HFFc6 (cell line): Measurements from ENCODE around the gene CALML3. TPM values are rescaled to one million over a fixed set of nuclear protein-coding genes. Genes with fewer than 3 reads are reported as not detected.

Experiments
- DNase-seq: peaks from one replicate; pipeline ENCODE4 v3.0.0-alpha.2; 2018
- H3K27ac Mint-ChIP-seq: 2 replicates; pipeline ENCODE4 v1.8.0; 2020; ENCODE audit warnings: mild to moderate bottlenecking, mixed read lengths
- H3K27me3 Mint-ChIP-seq: 2 replicates; pipeline ENCODE4 v1.8.0; 2021; ENCODE audit warnings: mild to moderate bottlenecking, moderate library complexity, mixed read lengths; ENCODE audit not compliant: insufficient read depth
- H3K36me3 Mint-ChIP-seq: 2 replicates; pipeline ENCODE4 v1.8.0; 2021; ENCODE audit warnings: low read depth, mixed read lengths
- H3K4me1 Mint-ChIP-seq: 2 replicates; pipeline ENCODE4 v1.8.0; 2020; ENCODE audit warnings: low read depth, mixed read lengths
- H3K4me3 Mint-ChIP-seq: 2 replicates; pipeline ENCODE4 v1.8.0; 2020; ENCODE audit warnings: mild to moderate bottlenecking, moderate library complexity, mixed read lengths
- H3K9me3 Mint-ChIP-seq: 2 replicates; pipeline ENCODE4 v1.8.0; 2020; ENCODE audit warnings: mild to moderate bottlenecking, mixed read lengths
- total RNA-seq, 6 experiments: library from RNA; stranded (reverse); fragmentation: NEBNext Ultra II Directional; extraction: Animal tissue kit (Norgen Biotek cat#: 25700); gene quantifications; 2 replicates in 1 of 6; 3 replicates in 5 of 6; pipeline ENCODE4 v1.2.3, GENCODE V29; 2021
- TF ChIP-seq, protein P1 (sequence below): fragments of 200-600 bp; sonication (generic); IDR thresholded peaks from 2 replicates; pipeline ENCODE4 v1.5.0; 2021; ENCODE audit warnings: antibody characterized with exemption, mild to moderate bottlenecking

The CALML3 gene
- total RNA-seq, 6 experiments from 2014 or later = not detected

DNA sequence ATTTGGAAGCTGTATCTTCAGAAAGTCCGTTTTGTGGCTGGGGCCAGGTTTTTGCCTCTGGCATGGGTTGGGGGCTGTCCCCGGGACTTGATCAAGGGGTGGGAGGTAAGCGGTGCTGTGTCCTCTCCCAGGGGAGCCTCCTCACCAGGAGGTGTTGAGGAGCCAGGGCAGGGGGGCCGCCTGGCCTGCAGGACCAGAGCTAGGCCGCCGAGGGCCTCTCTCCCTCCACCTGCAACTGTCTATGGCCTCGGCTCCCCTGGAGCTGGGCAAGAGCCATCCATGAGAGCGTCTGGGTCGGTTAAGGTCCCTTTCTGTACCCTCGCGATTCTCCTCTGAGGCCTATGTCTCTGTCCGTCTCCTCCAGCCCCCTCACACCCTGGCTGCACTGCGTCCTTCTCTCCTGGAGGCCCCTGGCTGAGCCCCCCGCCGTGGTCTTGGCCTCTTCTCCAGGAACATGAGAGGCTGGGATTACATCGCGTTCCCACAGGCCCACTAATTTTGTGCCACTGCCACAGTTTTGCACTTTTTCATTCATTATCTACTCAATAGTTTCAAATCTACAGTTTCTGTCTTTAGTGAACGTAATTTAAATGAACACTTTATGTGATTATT is 46.0 kb upstream of the CALML3 start:
- no peak for DNase-seq
- H3K9me3 Mint-ChIP-seq = no peaks in the 10 kb centered on the region
- no peaks in the 10 kb centered on the region for H3K4me1 Mint-ChIP-seq
- no peaks in the 10 kb centered on the region for H3K36me3 Mint-ChIP-seq
- H3K27me3 Mint-ChIP-seq = peaks cover 5% of the 10 kb centered on the region
- H3K27ac Mint-ChIP-seq = no peak overlapping the region
- TF ChIP-seq, protein P1, sequence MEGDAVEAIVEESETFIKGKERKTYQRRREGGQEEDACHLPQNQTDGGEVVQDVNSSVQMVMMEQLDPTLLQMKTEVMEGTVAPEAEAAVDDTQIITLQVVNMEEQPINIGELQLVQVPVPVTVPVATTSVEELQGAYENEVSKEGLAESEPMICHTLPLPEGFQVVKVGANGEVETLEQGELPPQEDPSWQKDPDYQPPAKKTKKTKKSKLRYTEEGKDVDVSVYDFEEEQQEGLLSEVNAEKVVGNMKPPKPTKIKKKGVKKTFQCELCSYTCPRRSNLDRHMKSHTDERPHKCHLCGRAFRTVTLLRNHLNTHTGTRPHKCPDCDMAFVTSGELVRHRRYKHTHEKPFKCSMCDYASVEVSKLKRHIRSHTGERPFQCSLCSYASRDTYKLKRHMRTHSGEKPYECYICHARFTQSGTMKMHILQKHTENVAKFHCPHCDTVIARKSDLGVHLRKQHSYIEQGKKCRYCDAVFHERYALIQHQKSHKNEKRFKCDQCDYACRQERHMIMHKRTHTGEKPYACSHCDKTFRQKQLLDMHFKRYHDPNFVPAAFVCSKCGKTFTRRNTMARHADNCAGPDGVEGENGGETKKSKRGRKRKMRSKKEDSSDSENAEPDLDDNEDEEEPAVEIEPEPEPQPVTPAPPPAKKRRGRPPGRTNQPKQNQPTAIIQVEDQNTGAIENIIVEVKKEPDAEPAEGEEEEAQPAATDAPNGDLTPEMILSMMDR = no peak
- H3K4me3 Mint-ChIP-seq = no peak overlapping the region

DNA sequence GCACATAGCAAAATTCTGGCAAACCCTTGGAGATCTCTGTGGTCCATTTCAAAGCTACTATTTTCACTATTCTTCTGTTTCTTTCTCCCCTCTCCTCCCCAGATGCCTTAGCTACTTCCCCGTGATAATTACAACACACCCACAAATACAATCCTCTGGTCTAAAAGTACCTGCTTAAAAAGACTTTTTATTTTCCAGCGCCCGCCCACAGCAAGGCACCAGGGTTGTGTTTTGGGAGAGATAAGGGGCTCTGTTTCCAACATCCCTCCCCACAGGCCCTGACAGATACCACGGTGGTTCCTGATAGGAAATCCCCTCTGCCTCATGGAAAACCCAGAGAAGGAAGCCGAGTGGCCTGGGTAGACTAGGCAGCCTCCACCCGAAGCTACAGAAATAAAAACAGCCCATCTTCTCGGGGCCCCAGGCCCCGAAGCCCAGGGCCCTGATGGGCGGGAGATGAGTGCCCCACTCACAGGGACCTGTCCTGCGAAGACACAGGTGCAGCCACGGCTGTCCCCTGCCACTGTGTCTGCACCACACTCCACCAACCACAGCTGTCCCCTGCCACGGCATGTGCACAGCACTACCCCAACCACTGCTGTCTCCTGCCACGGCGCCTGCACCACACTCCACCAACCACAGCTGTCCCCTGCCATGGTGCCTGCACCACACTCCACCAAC is 45.1 kb upstream of the CALML3 start:
- Mint-ChIP-seq H3K4me1 (no peaks in the 10 kb centered on the region), H3K27me3 (peaks cover 5% of the 10 kb centered on the region), H3K9me3 (no peaks in the 10 kb centered on the region), H3K27ac (no peak overlapping the region), H3K36me3 (no peaks in the 10 kb centered on the region), H3K4me3 (no peak overlapping the region)
- TF ChIP-seq, protein P1 = no peak
- DNase-seq = no peak

DNA sequence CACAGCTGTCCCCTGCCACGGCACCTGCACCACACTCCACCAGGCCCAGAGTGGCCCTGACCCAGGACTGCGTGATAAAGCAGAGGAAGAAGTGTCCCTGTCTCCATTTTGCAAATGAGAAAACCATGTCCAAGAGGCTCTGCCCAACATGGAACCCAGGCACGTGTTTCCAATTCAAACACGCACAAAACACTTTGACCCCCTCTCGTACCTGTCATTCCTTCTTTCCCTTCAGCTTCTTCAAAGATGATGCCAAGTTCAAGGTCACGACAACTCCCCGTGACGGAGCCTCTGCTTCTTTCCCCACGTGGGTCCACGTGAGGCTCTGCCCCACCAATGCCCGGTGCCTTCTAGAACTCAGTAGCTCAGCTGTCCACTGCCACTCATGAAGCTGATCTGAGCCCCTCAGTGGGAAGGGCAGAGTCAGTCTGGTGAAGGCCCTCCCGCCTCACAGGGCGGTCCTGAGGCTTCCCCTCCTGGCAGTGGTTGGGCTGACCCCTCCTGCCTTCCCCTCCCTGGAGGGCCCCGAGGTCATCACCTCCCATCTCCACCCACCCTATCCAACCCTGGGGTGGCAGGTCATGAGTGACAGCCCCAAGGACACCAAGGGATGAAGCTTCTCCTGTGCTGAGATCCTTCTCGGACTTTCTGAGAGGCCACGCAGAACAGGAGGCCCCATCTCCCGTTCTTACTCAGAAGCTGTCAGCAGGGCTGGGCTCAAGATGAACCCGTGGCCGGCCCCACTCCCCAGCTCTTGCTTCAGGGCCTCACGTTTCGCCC is 44.4 kb upstream of the CALML3 start:
- Mint-ChIP-seq H3K27ac (no peak overlapping the region), H3K36me3 (no peaks in the 10 kb centered on the region), H3K4me1 (no peaks in the 10 kb centered on the region), H3K27me3 (peaks cover 5% of the 10 kb centered on the region), H3K9me3 (no peaks in the 10 kb centered on the region), H3K4me3 (no peak overlapping the region)
- TF ChIP-seq, protein P1 = no peak
- no peak for DNase-seq

DNA sequence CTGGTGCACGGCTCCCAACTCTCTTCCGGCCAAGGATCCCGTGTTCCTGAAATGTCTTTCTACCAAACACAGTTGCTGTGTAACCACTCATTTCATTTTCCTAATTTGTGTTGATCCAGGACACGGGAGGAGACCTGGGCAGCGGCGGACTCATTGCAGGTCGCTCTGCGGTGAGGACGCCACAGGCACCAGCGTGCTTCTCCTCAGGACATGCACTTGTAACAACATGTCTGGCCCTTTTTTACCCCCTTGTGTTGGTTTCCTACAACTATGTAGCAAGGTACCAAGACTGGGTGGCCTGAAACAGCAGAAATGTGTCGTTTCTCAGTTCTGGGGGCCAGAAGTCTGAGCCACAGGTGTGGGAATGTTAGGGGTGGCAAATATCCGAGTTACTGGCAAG is 43.6 kb upstream of the CALML3 start:
- no peak overlapping the region for H3K27ac Mint-ChIP-seq
- H3K36me3 Mint-ChIP-seq = no peaks in the 10 kb centered on the region
- no peaks in the 10 kb centered on the region for H3K9me3 Mint-ChIP-seq
- H3K4me3 Mint-ChIP-seq = no peak overlapping the region
- peaks cover 5% of the 10 kb centered on the region for H3K27me3 Mint-ChIP-seq
- H3K4me1 Mint-ChIP-seq = no peaks in the 10 kb centered on the region
- TF ChIP-seq, protein P1 = no peak
- no peak for DNase-seq

DNA sequence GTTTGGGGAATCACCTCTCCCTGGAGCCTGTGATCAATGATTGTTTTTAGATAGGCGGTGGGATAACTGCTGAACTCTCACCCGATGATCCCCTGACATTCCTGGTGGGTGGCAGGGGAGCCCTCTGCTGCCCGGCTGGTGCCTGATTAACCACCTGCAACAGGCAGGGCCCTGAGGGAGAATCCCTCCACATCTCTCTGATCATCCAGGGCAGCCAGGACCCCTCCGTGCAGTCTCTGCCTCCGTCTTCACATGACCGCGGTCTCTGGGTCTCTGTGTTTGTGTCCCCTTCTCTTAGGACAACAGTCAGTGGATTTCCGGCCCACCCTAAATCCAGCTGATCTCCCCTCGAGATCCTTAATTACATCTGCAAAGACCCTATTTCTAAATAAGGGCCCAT is 42.7 kb upstream of the CALML3 start:
- Mint-ChIP-seq H3K27ac (no peak overlapping the region), H3K9me3 (no peaks in the 10 kb centered on the region), H3K36me3 (no peaks in the 10 kb centered on the region), H3K27me3 (peaks cover 7% of the 10 kb centered on the region), H3K4me3 (no peak overlapping the region), H3K4me1 (no peaks in the 10 kb centered on the region)
- TF ChIP-seq, protein P1 = no peak
- no peak for DNase-seq
